K562 (cell line): ENCODE data around the gene AFF3. TPM values are rescaled to one million over a fixed set of nuclear protein-coding genes. Genes with fewer than 3 reads are reported as not detected.

ENCODE experiments used
- ATAC-seq: fragments of 200-7000 bp; cut with Tn5 transposase; 3 replicates; pipeline ENCODE4 v1.9.1; 2020; ENCODE audit warnings: moderate library complexity
- BruUV-seq: library from RNA; stranded (reverse); fragments of 400-500 nt; replicated peaks from 2 replicates; lab custom pipeline; 2021; lab: Mats Ljungman, UMichigan
- CTCF ChIA-PET: fragments of 300-600 bp; formaldehyde crosslinking; extraction: SDS; loops from one replicate; lab custom pipeline; 2021; ENCODE audit warnings: low intra/inter-chr PET ratio; lab: Yijun Ruan, JAX
- POLR2A ChIA-PET: fragments of 300-600, 350-650 bp; sonication (Branson Sonifier 250); formaldehyde crosslinking; extraction: SDS; loops from one replicate; lab custom pipeline; 2021; ENCODE audit warnings: antibody characterized with exemption, inconsistent platforms; lab: Yijun Ruan, JAX
- DNase-seq, 4 experiments: peaks; one replicate each; pipeline versions ENCODE4 v3.0.0 to v3.0.0-alpha.2; 2011 to 2018; ENCODE audit warnings: low spot score in 3 of 4, mixed read lengths in 3 of 4; ENCODE audit errors: extremely low read depth in 1 of 4
- FAIRE-seq: peaks from 2 replicates; lab custom pipeline; 2011; peaks lifted over from hg19 to GRCh38; lab: Jason Lieb, UNC
- H2AFZ ChIP-seq: 2 replicates; pipeline ENCODE4 v1.6.0; 2011; ENCODE audit warnings: low read depth, low read length, control low read depth, inconsistent platforms
- H3K27ac ChIP-seq: fragments of 200-600 bp; 3 replicates; pipeline ENCODE4 v1.8.0; 2011; ENCODE audit warnings: low read depth, mild to moderate bottlenecking, control low read depth, inconsistent platforms, low read length, moderate library complexity, mixed read lengths; ENCODE audit errors: extremely low read depth
- H3K27me3 ChIP-seq, 2 experiments: fragments of 300-600 bp in 1 of 2; 2 replicates in 1 of 2; 3 replicates in 1 of 2; pipeline versions ENCODE4 v1.6.0 to v1.8.0; 2011; ENCODE audit warnings: inconsistent platforms in 2 of 2, low read length in 2 of 2, mild to moderate bottlenecking in 1 of 2, mixed read lengths in 1 of 2, moderate library complexity in 1 of 2; ENCODE audit not compliant: control insufficient read depth in 2 of 2, insufficient read depth in 2 of 2
- H3K36me3 ChIP-seq: fragments of 300-600 bp; 3 replicates; pipeline ENCODE4 v1.8.0; 2011; ENCODE audit warnings: mild to moderate bottlenecking, low read length, inconsistent platforms; ENCODE audit not compliant: control insufficient read depth, insufficient read depth
- H3K4me1 ChIP-seq, 2 experiments: fragments of 200-600 bp in 1 of 2; replicated peaks in 1 of 2; 2 replicates in 1 of 2; 3 replicates in 1 of 2; pipeline versions ENCODE4 v1.5.1 to v1.8.0; 2011; ENCODE audit warnings: inconsistent platforms in 2 of 2, low read length in 2 of 2, mild to moderate bottlenecking in 1 of 2, mixed read lengths in 1 of 2, moderate library complexity in 1 of 2; ENCODE audit not compliant: control insufficient read depth in 2 of 2, insufficient read depth in 2 of 2
- H3K4me2 ChIP-seq: 2 replicates; pipeline ENCODE4 v1.6.1; 2011; ENCODE audit warnings: low read length, control low read depth, inconsistent platforms, mixed read lengths; ENCODE audit not compliant: insufficient read depth
- H3K4me3 ChIP-seq: fragments of 200-600 bp; sonication (generic), shearing (Covaris generic); 2 replicates; pipeline ENCODE4 v1.5.1; 2016; ENCODE audit warnings: control low read depth, inconsistent platforms
- H3K79me2 ChIP-seq: fragments of 200-600 bp; 3 replicates; pipeline ENCODE4 v1.8.0; 2011; ENCODE audit warnings: low read length, inconsistent platforms; ENCODE audit not compliant: control insufficient read depth, insufficient read depth
- H3K9ac ChIP-seq, 2 experiments: 2 replicates each; pipeline versions ENCODE4 v1.6.0 to v1.6.1; 2011; ENCODE audit warnings: low read depth in 2 of 2, low read length in 2 of 2, control low read depth in 1 of 2, inconsistent platforms in 1 of 2, mild to moderate bottlenecking in 1 of 2, mixed read lengths in 1 of 2; ENCODE audit not compliant: insufficient read depth in 1 of 2
- H3K9me1 ChIP-seq: one replicate; pipeline ENCODE4 v1.6.0; 2011; ENCODE audit warnings: inconsistent platforms, mild to moderate bottlenecking, low read length, moderate library complexity; ENCODE audit not compliant: control insufficient read depth, insufficient read depth
- H3K9me3 ChIP-seq: replicated peaks from 2 replicates; pipeline ENCODE4 v1.5.1; 2011; ENCODE audit warnings: low read depth, low read length, inconsistent platforms; ENCODE audit not compliant: control insufficient read depth, insufficient read depth
- H4K20me1 ChIP-seq: replicated peaks from 2 replicates; pipeline ENCODE4 v1.6.1; 2011; ENCODE audit warnings: low read length, inconsistent platforms, mixed read lengths; ENCODE audit not compliant: control insufficient read depth, insufficient read depth
- BHLHE40 ChIP-seq: IDR thresholded peaks from 2 replicates; pipeline ENCODE4 v1.6.1; 2011; ENCODE audit warnings: low read length, improper control_type of control experiment
- DACH1 ChIP-seq: fragments of 450-650 bp; IDR thresholded peaks from 2 replicates; pipeline ENCODE4 v1.6.1; 2018; ENCODE audit not compliant: partially characterized antibody
- RCOR1 ChIP-seq, 2 experiments: IDR thresholded peaks; 2 replicates each; pipeline ENCODE4 v1.6.1; 2012; ENCODE audit warnings: low read depth in 2 of 2, low read length in 2 of 2, borderline replicate concordance in 1 of 2, improper control_type of control experiment in 1 of 2
- SUPT5H ChIP-seq: fragments of 450-650 bp; IDR thresholded peaks from 2 replicates; pipeline ENCODE4 v1.6.1; 2016
- TFAP4 ChIP-seq: sonication (generic); formaldehyde crosslinking; IDR thresholded peaks from 2 replicates; pipeline ENCODE4 v1.8.0; 2022; ENCODE audit warnings: missing genetic modification reagents, mild to moderate bottlenecking, moderate library complexity, borderline replicate concordance
- ZNF41 ChIP-seq: fragments of 250-450 bp; sonication (Bioruptor Pico); conservative IDR thresholded peaks from 2 replicates; pipeline ENCODE4 v1.4.0; 2020; ENCODE audit warnings: mild to moderate bottlenecking
- WGBS: fragments of 100-300 bp; shearing (Covaris generic); methylation state at CpG from one replicate; pipeline ENCODE4 v1.1.6; 2016; ENCODE audit warnings: low coverage, mixed read lengths; ENCODE audit not compliant: insufficient coverage; ENCODE audit errors: missing lambda C conversion rate; 5-methylcytosine and 5-hydroxymethylcytosine counted together
- in situ Hi-C: fragments of 300-500 bp; cut with MboI; formaldehyde crosslinking; loops from 4 replicates; pipeline ENCODE4 v1.15.0; 2018; ENCODE audit warnings: inconsistent platforms, mixed read lengths
- intact Hi-C: fragments of 100-400 bp; cut with micrococcal nuclease; formaldehyde crosslinking; loops from 2 replicates; pipeline ENCODE4 v1.14.2; 2022
- polyA plus RNA-seq, 8 experiments: library from polyadenylated mRNA; depleted of rRNA in 4 of 8; stranded (reverse) in 5 of 8; unstranded in 3 of 8; fragments of >200 nt; fragmentation: Nextera tagmentation in 2 of 8; fragmentation: Illumina TruSeq in 1 of 8; extraction: Ambion mirVana in 2 of 8; extraction: Trizol in 1 of 8; gene quantifications; 2 replicates each; pipeline versions ENCODE4 v1.2.1 to v1.2.3, GENCODE V29; 2011 to 2014; ENCODE audit warnings: inconsistent platforms in 1 of 8, missing spikeins in 1 of 8
- total RNA-seq, 7 experiments: library from RNA; depleted of rRNA in 6 of 7; stranded (reverse); fragments of >200 nt in 6 of 7; fragmentation: Illumina TruSeq in 2 of 7; extraction: Trizol in 2 of 7; gene quantifications; 2 replicates each; pipeline versions ENCODE4 v1.2.1 to v1.2.3, GENCODE V29; 2011 to 2021; ENCODE audit warnings: low replicate concordance in 1 of 7
- TF ChIP-seq, protein P1 (sequence below), 2 experiments: fragments of 450-650 bp; conservative IDR thresholded peaks; 2 replicates each; pipeline ENCODE4 v1.6.1; 2017; ENCODE audit warnings: mild to moderate bottlenecking in 2 of 2, moderate library complexity in 2 of 2

Gene AFF3
- total and polyA plus RNA-seq, 9 of the 15 experiments (the other 6 are each of a cell fraction or from before 2014, with no cell fraction given): 0.02 to 0.11 TPM; not detected in 7

DNA sequence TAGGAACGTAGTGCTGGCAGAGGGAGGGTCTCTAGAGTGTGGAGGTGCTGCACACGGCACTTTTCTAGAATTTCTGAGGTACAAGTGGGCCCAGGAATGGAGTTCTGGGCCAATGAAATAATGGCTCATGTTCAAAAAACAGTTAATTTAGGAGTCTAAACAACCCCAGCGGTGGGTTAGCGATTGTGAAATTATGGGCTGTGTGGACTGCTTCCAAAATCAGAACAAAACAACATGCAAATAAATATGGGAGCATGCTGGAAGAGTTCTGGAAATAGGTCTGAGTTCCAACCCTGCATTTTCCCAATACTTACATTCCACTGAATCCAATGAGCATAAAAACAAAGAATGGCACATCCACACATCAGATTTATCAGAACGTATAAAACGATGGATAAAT lies 317.6 kb downstream of the AFF3 start:
- no peak overlapping the region for H2AFZ ChIP-seq
- H3K9me1 ChIP-seq: no peaks in the 10 kb centered on the region
- CTCF ChIA-PET: no interaction called here
- H3K4me2 ChIP-seq: no peak overlapping the region
- intact Hi-C loops (loop anchor here (10.0 kb wide), 1 partner anchor 420 kb away; no protein-coding TSS in a partner anchor), in situ Hi-C loops (loop anchor here (25.0 kb wide), 1 partner anchor 262 kb away; no protein-coding TSS in a partner anchor)
- POLR2A ChIA-PET: no interaction called here
- ATAC-seq (no peak), DNase-seq (no peak), FAIRE-seq (no peak)
- no TSS peak for BruUV-seq
- H3K9me3 ChIP-seq: no peaks in the 10 kb centered on the region
- no peaks in the 10 kb centered on the region for H3K36me3 ChIP-seq
- no peaks in the 10 kb centered on the region; a peak in 1 of 5 replicates for H3K4me1 ChIP-seq
- no peak overlapping the region for H3K9ac ChIP-seq
- no peak overlapping the region for H3K4me3 ChIP-seq
- 0% methylated on average over 6 of the region's 6 CpGs for WGBS
- no peaks in the 10 kb centered on the region for H4K20me1 ChIP-seq
- peaks cover 19 to 41% of the 10 kb centered on the region in 2 experiments; a peak in 4 of 5 replicates for H3K27me3 ChIP-seq
- no peaks in the 10 kb centered on the region for H3K79me2 ChIP-seq
- H3K27ac ChIP-seq: no peak overlapping the region
- TF ChIP-seq, protein P1, sequence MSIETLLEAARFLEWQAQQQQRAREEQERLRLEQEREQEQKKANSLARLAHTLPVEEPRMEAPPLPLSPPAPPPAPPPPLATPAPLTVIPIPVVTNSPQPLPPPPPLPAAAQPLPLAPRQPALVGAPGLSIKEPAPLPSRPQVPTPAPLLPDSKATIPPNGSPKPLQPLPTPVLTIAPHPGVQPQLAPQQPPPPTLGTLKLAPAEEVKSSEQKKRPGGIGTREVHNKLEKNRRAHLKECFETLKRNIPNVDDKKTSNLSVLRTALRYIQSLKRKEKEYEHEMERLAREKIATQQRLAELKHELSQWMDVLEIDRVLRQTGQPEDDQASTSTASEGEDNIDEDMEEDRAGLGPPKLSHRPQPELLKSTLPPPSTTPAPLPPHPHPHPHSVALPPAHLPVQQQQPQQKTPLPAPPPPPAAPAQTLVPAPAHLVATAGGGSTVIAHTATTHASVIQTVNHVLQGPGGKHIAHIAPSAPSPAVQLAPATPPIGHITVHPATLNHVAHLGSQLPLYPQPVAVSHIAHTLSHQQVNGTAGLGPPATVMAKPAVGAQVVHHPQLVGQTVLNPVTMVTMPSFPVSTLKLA (conservative IDR thresholded peaks at IDR 0.05): no peak
- TF ChIP-seq SUPT5H (no peak), TFAP4 (CRISPR knock-in tag) (no peak), RCOR1 (IDR thresholded peaks at IDR 0.05; ENCODE audit: borderline replicate concordance in 1 of 2, low read depth in 2 of 2, low read length in 2 of 2) (no peak), ZNF41 (no peak), BHLHE40 (no peak), DACH1 (no peak)
